Body of pancreas (tissue), 4 donors: Measurements from ENCODE around the gene CHSY1.

Experiments used
- CTCF ChIP-seq, 7 experiments: fragments of 450-650 bp in 4 of 7; fragments of 200-600 bp in 3 of 7; sonication (generic) in 3 of 7; IDR thresholded peaks; one replicate each; pipeline ENCODE4 v1.5.1; 2016 to 2019; ENCODE audit warnings: antibody characterized with exemption in 7 of 7
- POLR2A ChIP-seq, 3 donors: fragments of 450-650 bp; IDR thresholded peaks; one replicate each; pipeline ENCODE4 v1.6.1; 2016; ENCODE audit warnings: antibody characterized with exemption in 3 of 3, mild to moderate bottlenecking in 2 of 3

- TF ChIP-seq CTCF (IDR thresholded peaks at IDR 0.05) (no peak), POLR2A (IDR thresholded peaks at IDR 0.05) (no peak)
Measured at GRCh38 chr15:101211897-101212296, 40.0 kb downstream of the CHSY1 start.
